Endothelial cell (in vitro differentiated cells): ENCODE results near the gene NETO2. TPM values are rescaled to one million over a fixed set of nuclear protein-coding genes. Genes with fewer than 3 reads are reported as not detected.

Experiments used
- DNase-seq: peaks from one replicate; pipeline ENCODE4 v3.0.0; 2021; ENCODE audit warnings: low spot score
- H3K27ac Mint-ChIP-seq: one replicate; pipeline ENCODE4 v1.8.0; 2021; ENCODE audit warnings: mixed read lengths, inconsistent platforms; ENCODE audit not compliant: unreplicated experiment
- H3K27me3 Mint-ChIP-seq: one replicate; pipeline ENCODE4 v1.8.0; 2021; ENCODE audit warnings: mild to moderate bottlenecking, moderate library complexity, mixed read lengths, inconsistent platforms; ENCODE audit not compliant: unreplicated experiment
- H3K36me3 Mint-ChIP-seq: one replicate; pipeline ENCODE4 v1.8.0; 2021; ENCODE audit warnings: mild to moderate bottlenecking, low read depth, mixed read lengths, inconsistent platforms; ENCODE audit not compliant: unreplicated experiment
- H3K4me1 Mint-ChIP-seq: one replicate; pipeline ENCODE4 v1.8.0; 2021; ENCODE audit warnings: mild to moderate bottlenecking, mixed read lengths, inconsistent platforms; ENCODE audit not compliant: unreplicated experiment
- H3K4me3 Mint-ChIP-seq: one replicate; pipeline ENCODE4 v1.8.0; 2021; ENCODE audit warnings: mild to moderate bottlenecking, mixed read lengths, inconsistent platforms; ENCODE audit not compliant: unreplicated experiment
- H3K9me3 Mint-ChIP-seq: one replicate; pipeline ENCODE4 v1.8.0; 2021; ENCODE audit warnings: mixed read lengths, inconsistent platforms; ENCODE audit not compliant: unreplicated experiment
- total RNA-seq: library from RNA; stranded (reverse); fragmentation: NEBNext Ultra II Directional; extraction: Animal tissue kit (Norgen Biotek cat#: 25700); gene quantifications from one replicate; pipeline ENCODE4 v1.2.1, GENCODE V29; 2021; ENCODE audit not compliant: unreplicated experiment
- TF ChIP-seq, protein P1 (sequence below): fragments of 200-600 bp; sonication (generic); IDR thresholded peaks from one replicate; pipeline ENCODE4 v1.5.0; 2021; ENCODE audit warnings: antibody characterized with exemption; ENCODE audit not compliant: unreplicated experiment

The NETO2 gene
- total RNA-seq, 1 donor from 2014 or later, result 20.0 TPM

DNA sequence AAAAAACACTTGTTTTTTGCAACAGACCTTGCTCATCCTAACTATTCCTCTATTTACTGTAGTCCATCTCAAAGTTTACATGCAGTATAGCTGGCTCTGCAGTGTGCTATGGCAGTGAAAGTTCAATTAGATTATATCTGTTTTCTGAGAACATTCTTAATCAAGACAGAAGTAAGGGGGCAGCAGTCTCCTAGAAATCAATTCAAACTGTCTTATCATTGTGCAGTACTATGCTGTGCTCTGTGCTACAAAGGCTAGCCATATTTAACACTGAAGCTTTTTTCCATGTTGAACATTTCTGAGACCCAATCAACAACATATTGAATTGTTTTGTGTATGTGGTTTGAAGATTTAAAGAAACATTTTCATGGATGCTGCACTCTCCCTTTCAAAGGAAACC lies 11.4 kb downstream of the NETO2 start:
- peaks cover 14% of the 10 kb centered on the region for H3K4me1 Mint-ChIP-seq
- no peaks in the 10 kb centered on the region for H3K36me3 Mint-ChIP-seq
- H3K27ac Mint-ChIP-seq, result no peak overlapping the region

DNA sequence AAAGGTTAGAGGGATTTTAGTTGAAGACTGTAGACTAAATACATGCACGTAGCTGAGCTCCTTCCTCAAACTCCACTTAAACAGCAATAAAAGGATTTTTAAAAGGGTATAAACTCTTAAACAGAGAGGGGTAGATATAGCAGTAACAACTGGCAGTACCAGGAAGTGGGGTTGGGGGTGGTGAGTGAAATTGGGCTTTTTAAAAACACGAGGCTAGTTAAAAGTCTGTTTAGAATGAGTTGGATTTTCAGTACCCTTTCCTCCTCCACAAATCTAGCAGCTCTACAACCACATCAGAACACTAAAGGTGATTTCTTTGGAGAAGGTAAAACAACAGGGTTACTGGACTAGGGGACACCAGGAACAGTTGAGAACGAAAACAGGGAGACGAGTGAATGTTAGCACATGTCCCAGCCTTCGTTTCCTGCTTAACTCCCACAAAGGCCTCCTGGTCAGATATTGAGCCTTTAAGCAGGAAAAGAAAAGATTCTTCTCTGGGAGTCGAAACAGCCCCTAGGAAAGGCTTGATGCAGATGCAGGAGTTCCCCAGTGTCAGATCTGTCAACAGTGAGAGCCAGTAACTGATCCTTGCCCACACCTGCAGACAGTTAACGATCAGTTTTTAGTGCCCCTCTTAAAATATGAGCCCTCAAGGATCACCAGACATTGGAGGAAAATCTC lies 13.8 kb downstream of the NETO2 start:
- TF ChIP-seq, protein P1, sequence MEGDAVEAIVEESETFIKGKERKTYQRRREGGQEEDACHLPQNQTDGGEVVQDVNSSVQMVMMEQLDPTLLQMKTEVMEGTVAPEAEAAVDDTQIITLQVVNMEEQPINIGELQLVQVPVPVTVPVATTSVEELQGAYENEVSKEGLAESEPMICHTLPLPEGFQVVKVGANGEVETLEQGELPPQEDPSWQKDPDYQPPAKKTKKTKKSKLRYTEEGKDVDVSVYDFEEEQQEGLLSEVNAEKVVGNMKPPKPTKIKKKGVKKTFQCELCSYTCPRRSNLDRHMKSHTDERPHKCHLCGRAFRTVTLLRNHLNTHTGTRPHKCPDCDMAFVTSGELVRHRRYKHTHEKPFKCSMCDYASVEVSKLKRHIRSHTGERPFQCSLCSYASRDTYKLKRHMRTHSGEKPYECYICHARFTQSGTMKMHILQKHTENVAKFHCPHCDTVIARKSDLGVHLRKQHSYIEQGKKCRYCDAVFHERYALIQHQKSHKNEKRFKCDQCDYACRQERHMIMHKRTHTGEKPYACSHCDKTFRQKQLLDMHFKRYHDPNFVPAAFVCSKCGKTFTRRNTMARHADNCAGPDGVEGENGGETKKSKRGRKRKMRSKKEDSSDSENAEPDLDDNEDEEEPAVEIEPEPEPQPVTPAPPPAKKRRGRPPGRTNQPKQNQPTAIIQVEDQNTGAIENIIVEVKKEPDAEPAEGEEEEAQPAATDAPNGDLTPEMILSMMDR, result no peak
- DNase-seq, result no peak
- H3K9me3 Mint-ChIP-seq, result no peaks in the 10 kb centered on the region
- no peaks in the 10 kb centered on the region for H3K36me3 Mint-ChIP-seq
- H3K27me3 Mint-ChIP-seq, result no peaks in the 10 kb centered on the region
- H3K4me3 Mint-ChIP-seq, result no peak overlapping the region
- H3K4me1 Mint-ChIP-seq, result peaks cover 14% of the 10 kb centered on the region
- peak overlapping the region; percentile 62 for H3K27ac Mint-ChIP-seq

More for the DNA sequence above, 11.4 kb downstream of the NETO2 start:
- Mint-ChIP-seq H3K27me3 (no peaks in the 10 kb centered on the region), H3K4me3 (no peak overlapping the region), H3K9me3 (no peaks in the 10 kb centered on the region)
- TF ChIP-seq, protein P1, result no peak
- DNase-seq, result no peak

DNA sequence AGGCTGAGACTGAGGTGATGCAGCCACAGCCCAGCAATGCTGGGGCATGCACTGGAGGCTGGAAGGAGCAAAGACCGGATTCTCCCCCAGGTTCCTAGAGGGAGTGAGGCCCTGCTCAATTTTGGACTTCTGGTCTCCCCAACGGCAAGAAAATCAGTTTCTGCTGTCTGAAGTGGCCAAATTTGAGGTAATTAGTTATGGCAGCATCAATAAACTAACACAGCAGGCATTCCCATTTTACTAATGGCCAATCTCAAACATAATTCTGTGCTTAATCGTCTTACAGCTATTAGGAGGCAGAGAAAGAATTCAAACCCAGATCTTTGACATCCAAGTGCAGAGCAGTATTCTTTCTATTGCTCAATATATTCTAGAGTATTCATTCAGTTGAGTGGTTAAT lies 16.2 kb downstream of the NETO2 start:
- no peaks in the 10 kb centered on the region for H3K27me3 Mint-ChIP-seq
- H3K27ac Mint-ChIP-seq, result no peak overlapping the region
- H3K9me3 Mint-ChIP-seq, result no peaks in the 10 kb centered on the region
- H3K36me3 Mint-ChIP-seq, result no peaks in the 10 kb centered on the region
- no peak for DNase-seq
- H3K4me3 Mint-ChIP-seq, result no peak overlapping the region
- H3K4me1 Mint-ChIP-seq, result peaks cover 14% of the 10 kb centered on the region
- TF ChIP-seq, protein P1, result no peak

DNA sequence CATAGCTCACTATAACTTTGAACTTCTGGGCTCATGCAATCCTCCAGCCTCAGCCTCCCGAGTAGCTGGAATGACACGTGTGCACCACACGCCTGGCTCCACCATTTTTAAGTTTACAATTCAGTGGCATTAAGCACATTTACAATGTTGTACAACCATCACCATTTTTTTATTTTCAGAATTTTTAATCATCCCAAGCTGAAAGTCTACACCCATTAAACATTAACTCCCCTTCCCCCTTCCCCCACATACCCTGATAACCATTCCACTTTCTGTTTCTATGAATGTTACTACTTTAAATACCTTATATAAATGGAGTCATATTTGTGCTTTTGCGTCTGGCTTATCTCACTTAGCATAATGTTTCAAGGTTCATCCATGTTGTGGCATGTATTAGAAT lies 18.0 kb downstream of the NETO2 start:
- DNase-seq, result no peak

DNA sequence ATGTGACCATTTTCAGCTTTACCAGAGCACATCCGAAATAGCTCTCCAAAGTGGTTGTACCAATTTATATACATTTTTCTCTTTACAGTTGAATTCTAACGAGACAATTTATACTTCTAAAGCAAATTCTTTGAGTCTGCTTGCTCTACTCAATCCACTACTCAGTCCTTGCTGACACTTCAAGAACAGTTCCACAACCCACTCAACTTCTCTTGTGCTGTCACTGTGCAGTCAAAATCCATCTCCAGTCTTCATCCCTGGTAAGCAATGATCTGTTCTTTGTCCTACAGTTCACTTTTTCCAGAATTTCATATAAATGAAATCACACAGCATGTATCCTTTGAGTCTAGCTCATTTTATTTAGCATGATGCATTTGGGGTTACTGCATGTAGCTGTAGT lies 30.6 kb downstream of the NETO2 start:
- TF ChIP-seq, protein P1, result no peak
- H3K27ac Mint-ChIP-seq, result no peak overlapping the region
- no peaks in the 10 kb centered on the region for H3K27me3 Mint-ChIP-seq
- H3K36me3 Mint-ChIP-seq, result no peaks in the 10 kb centered on the region
- no peaks in the 10 kb centered on the region for H3K4me1 Mint-ChIP-seq
- no peak for DNase-seq
- H3K9me3 Mint-ChIP-seq, result no peaks in the 10 kb centered on the region
- H3K4me3 Mint-ChIP-seq, result no peak overlapping the region

More for the DNA sequence above, 18.0 kb downstream of the NETO2 start:
- Mint-ChIP-seq H3K4me3 (no peak overlapping the region), H3K9me3 (no peaks in the 10 kb centered on the region), H3K27me3 (no peaks in the 10 kb centered on the region), H3K36me3 (no peaks in the 10 kb centered on the region), H3K4me1 (peaks cover 10% of the 10 kb centered on the region), H3K27ac (no peak overlapping the region)
- TF ChIP-seq, protein P1, result no peak
